Activated CD4-positive, alpha-beta T cell treated with anti-CD3 and anti-CD28 coated beads, Interleukin-2, amount 10 ng/mL, durations not matched to agents 7 days and 5 days (primary cell): Measurements from ENCODE around the gene CAST. TPM values are rescaled to one million over a fixed set of nuclear protein-coding genes. Genes with fewer than 3 reads are reported as not detected.

Experiments
- CTCF ChIA-PET: fragments of 350-600 bp; sonication (Branson Sonifier 250); formaldehyde crosslinking; loops from one replicate; lab custom pipeline; 2021; ENCODE audit warnings: antibody characterized with exemption; lab: Charles Lee
- POLR2A ChIA-PET: fragments of 350-600 bp; sonication (Branson Sonifier 250); formaldehyde crosslinking; loops from one replicate; lab custom pipeline; 2021; ENCODE audit warnings: antibody characterized with exemption; lab: Charles Lee
- DNase-seq: peaks from one replicate; pipeline ENCODE4 v3.0.0-alpha.2; 2020
- H3K27ac Mint-ChIP-seq: one replicate; pipeline ENCODE4 v1.8.0; 2021; ENCODE audit warnings: mild to moderate bottlenecking, moderate library complexity, mixed read lengths
- H3K27me3 Mint-ChIP-seq: one replicate; pipeline ENCODE4 v1.8.0; 2021; ENCODE audit warnings: mixed read lengths
- H3K36me3 Mint-ChIP-seq: one replicate; pipeline ENCODE4 v1.8.0; 2021; ENCODE audit warnings: low read depth, mixed read lengths
- H3K4me1 Mint-ChIP-seq: one replicate; pipeline ENCODE4 v1.8.0; 2021; ENCODE audit warnings: mixed read lengths
- H3K4me3 Mint-ChIP-seq: one replicate; pipeline ENCODE4 v1.8.0; 2021; ENCODE audit warnings: mild to moderate bottlenecking, moderate library complexity, mixed read lengths
- H3K9me3 Mint-ChIP-seq: one replicate; pipeline ENCODE4 v1.8.0; 2021; ENCODE audit warnings: mixed read lengths
- total RNA-seq, 2 experiments: library from RNA; stranded (reverse); gene quantifications; one replicate each; pipeline ENCODE4 v1.2.3, GENCODE V29; 2021

CAST gene
- total RNA-seq, 2 experiments from 2014 or later = 178 to 218 TPM

GRCh38 chr5:96649251-96649662, 12.9 kb upstream of the CAST start:
- no peak for DNase-seq
- Mint-ChIP-seq H3K27ac (no peak overlapping the region), H3K27me3 (peaks cover 41% of the 10 kb centered on the region), H3K4me1 (peaks cover 6% of the 10 kb centered on the region), H3K9me3 (no peaks in the 10 kb centered on the region), H3K36me3 (peaks cover 2% of the 10 kb centered on the region), H3K4me3 (no peak overlapping the region)
- ChIA-PET POLR2A (no interaction called here), CTCF (interaction anchor here (1.0 to 1.6 kb wide), 2 partner anchors 14 to 998 kb away, joined by 3 to 5 read pairs; no protein-coding TSS in a partner anchor)

GRCh38 chr5:96649681-96650540, 12.3 kb upstream of the CAST start:
- Mint-ChIP-seq H3K4me1 (peaks cover 10% of the 10 kb centered on the region), H3K4me3 (no peak overlapping the region), H3K9me3 (no peaks in the 10 kb centered on the region), H3K27ac (no peak overlapping the region), H3K27me3 (peaks cover 45% of the 10 kb centered on the region), H3K36me3 (peaks cover 2% of the 10 kb centered on the region)
- CTCF ChIA-PET = interaction anchor here (0.5 to 0.6 kb wide), 2 partner anchors 12 to 241 kb away, joined by 3 read pairs; no protein-coding TSS in a partner anchor
- POLR2A ChIA-PET = no interaction called here
- no peak for DNase-seq

GRCh38 chr5:96651047-96651446, 11.1 kb upstream of the CAST start:
- Mint-ChIP-seq H3K36me3 (peaks cover 5% of the 10 kb centered on the region), H3K4me3 (no peak overlapping the region), H3K27me3 (peaks cover 54% of the 10 kb centered on the region), H3K4me1 (peaks cover 22% of the 10 kb centered on the region), H3K9me3 (no peaks in the 10 kb centered on the region), H3K27ac (no peak overlapping the region)
- POLR2A ChIA-PET = no interaction called here
- CTCF ChIA-PET = interaction anchor here (1.7 kb wide), 1 partner anchor 20 kb away, joined by 4 read pairs; no protein-coding TSS in a partner anchor
- no peak for DNase-seq

GRCh38 chr5:96651948-96652753, 10.0 kb upstream of the CAST start:
- no peak overlapping the region for H3K4me3 Mint-ChIP-seq
- H3K36me3 Mint-ChIP-seq = peaks cover 5% of the 10 kb centered on the region
- no peak for DNase-seq
- ChIA-PET POLR2A (no interaction called here), CTCF (interaction anchor here (1.7 kb wide), 1 partner anchor 19 kb away, joined by 4 read pairs; no protein-coding TSS in a partner anchor)
- H3K27ac Mint-ChIP-seq = no peak overlapping the region
- H3K4me1 Mint-ChIP-seq = peaks cover 33% of the 10 kb centered on the region
- no peaks in the 10 kb centered on the region for H3K9me3 Mint-ChIP-seq
- peaks cover 53% of the 10 kb centered on the region for H3K27me3 Mint-ChIP-seq

GRCh38 chr5:96652769-96653454, 9.3 kb upstream of the CAST start:
- DNase-seq = no peak
- no peak overlapping the region for H3K4me3 Mint-ChIP-seq
- no peak overlapping the region for H3K27ac Mint-ChIP-seq
- H3K9me3 Mint-ChIP-seq = no peaks in the 10 kb centered on the region
- H3K27me3 Mint-ChIP-seq = peaks cover 53% of the 10 kb centered on the region
- POLR2A ChIA-PET = no interaction called here
- peaks cover 37% of the 10 kb centered on the region for H3K4me1 Mint-ChIP-seq
- H3K36me3 Mint-ChIP-seq = peaks cover 5% of the 10 kb centered on the region
- CTCF ChIA-PET = interaction anchor here (1.7 kb wide), 1 partner anchor 18 kb away, joined by 4 read pairs; no protein-coding TSS in a partner anchor

GRCh38 chr5:96654209-96654608, 8.0 kb upstream of the CAST start:
- DNase-seq = no peak
- H3K27me3 Mint-ChIP-seq = peaks cover 57% of the 10 kb centered on the region
- H3K9me3 Mint-ChIP-seq = no peaks in the 10 kb centered on the region
- no peak overlapping the region for H3K4me3 Mint-ChIP-seq
- peaks cover 7% of the 10 kb centered on the region for H3K36me3 Mint-ChIP-seq
- H3K27ac Mint-ChIP-seq = no peak overlapping the region
- POLR2A ChIA-PET = interaction anchor here (0.7 kb wide), 1 partner anchor 11 kb away, joined by 3 read pairs; no protein-coding TSS in a partner anchor
- CTCF ChIA-PET = interaction anchor here (0.8 kb wide), 1 partner anchor 1156 kb away, joined by 4 read pairs; no protein-coding TSS in a partner anchor
- peaks cover 40% of the 10 kb centered on the region for H3K4me1 Mint-ChIP-seq

- Mint-ChIP-seq H3K4me3 (no peak overlapping the region), H3K27me3 (peaks cover 59% of the 10 kb centered on the region), H3K4me1 (peaks cover 44% of the 10 kb centered on the region), H3K36me3 (peaks cover 7% of the 10 kb centered on the region), H3K27ac (no peak overlapping the region), H3K9me3 (no peaks in the 10 kb centered on the region)
- CTCF ChIA-PET = interaction anchor here (1.3 kb wide), 1 partner anchor 48 kb away, joined by 3 read pairs; no protein-coding TSS in a partner anchor
- POLR2A ChIA-PET = no interaction called here
- no peak for DNase-seq
Observed at GRCh38 chr5:96655085-96655484, 7.1 kb upstream of the CAST start.

- Mint-ChIP-seq H3K4me1 (peaks cover 48% of the 10 kb centered on the region), H3K4me3 (no peak overlapping the region), H3K9me3 (no peaks in the 10 kb centered on the region), H3K36me3 (peaks cover 7% of the 10 kb centered on the region), H3K27me3 (peaks cover 58% of the 10 kb centered on the region), H3K27ac (no peak overlapping the region)
- no peak for DNase-seq
- ChIA-PET CTCF (interaction anchor here (1.3 kb wide), 1 partner anchor 47 kb away, joined by 3 read pairs; no protein-coding TSS in a partner anchor), POLR2A (no interaction called here)
Observed at GRCh38 chr5:96655506-96655905, 6.7 kb upstream of the CAST start.

GRCh38 chr5:96657068-96657467, 5.1 kb upstream of the CAST start:
- ChIA-PET CTCF (interaction anchor here (0.6 to 1.0 kb wide), 3 partner anchors 10 to 213 kb away, joined by 3 to 7 read pairs (median 3); no protein-coding TSS in a partner anchor), POLR2A (no interaction called here)
- Mint-ChIP-seq H3K27me3 (peaks cover 44% of the 10 kb centered on the region), H3K27ac (peak overlapping the region; percentile 69), H3K36me3 (peaks cover 7% of the 10 kb centered on the region), H3K4me3 (peak overlapping the region; percentile 9), H3K4me1 (peaks cover 60% of the 10 kb centered on the region), H3K9me3 (no peaks in the 10 kb centered on the region)
- DNase-seq = peak; percentile 58

- ChIA-PET POLR2A (no interaction called here), CTCF (interaction anchor here (0.6 kb wide), 1 partner anchor 85 kb away, joined by 3 read pairs; no protein-coding TSS in a partner anchor)
- no peaks in the 10 kb centered on the region for H3K9me3 Mint-ChIP-seq
- no peak overlapping the region for H3K27ac Mint-ChIP-seq
- H3K4me3 Mint-ChIP-seq = no peak overlapping the region
- H3K27me3 Mint-ChIP-seq = peaks cover 34% of the 10 kb centered on the region
- peaks cover 12% of the 10 kb centered on the region for H3K36me3 Mint-ChIP-seq
- no peak for DNase-seq
- H3K4me1 Mint-ChIP-seq = peaks cover 65% of the 10 kb centered on the region
Observed at GRCh38 chr5:96658272-96658671, 3.9 kb upstream of the CAST start.

GRCh38 chr5:96659170-96659569, 3.0 kb upstream of the CAST start:
- ChIA-PET CTCF (interaction anchor here (1.5 kb wide), 1 partner anchor 45 kb away, joined by 5 read pairs; no protein-coding TSS in a partner anchor), POLR2A (no interaction called here)
- Mint-ChIP-seq H3K27ac (no peak overlapping the region), H3K4me1 (peaks cover 69% of the 10 kb centered on the region), H3K4me3 (no peak overlapping the region), H3K36me3 (peaks cover 12% of the 10 kb centered on the region), H3K27me3 (peaks cover 33% of the 10 kb centered on the region), H3K9me3 (no peaks in the 10 kb centered on the region)
- no peak for DNase-seq
